NCI-H128 (cell line): ENCODE data around the gene ELMO1.

Experiments
- DNase-seq: peaks from one replicate; lab custom pipeline; 2025; ENCODE audit not compliant: unreplicated experiment; lab: John Stamatoyannopoulos, UW

ELMO1 gene

GRCh38 chr7:37234334-37234733, 214.3 kb downstream of the ELMO1 start:
- DNase-seq, result no peak

GRCh38 chr7:37231613-37232012, 217.1 kb downstream of the ELMO1 start:
- no peak for DNase-seq

GRCh38 chr7:37230221-37230620, 218.4 kb downstream of the ELMO1 start:
- DNase-seq, result no peak

GRCh38 chr7:37229381-37229780, 219.3 kb downstream of the ELMO1 start:
- no peak for DNase-seq

GRCh38 chr7:37225285-37225969, 223.2 kb downstream of the ELMO1 start:
- DNase-seq, result no peak

- no peak for DNase-seq
Measured at GRCh38 chr7:37224746-37225145, 223.9 kb downstream of the ELMO1 start.

GRCh38 chr7:37220664-37221063, 228.0 kb downstream of the ELMO1 start:
- no peak for DNase-seq

- DNase-seq, result no peak
Measured at GRCh38 chr7:37218956-37219355, 229.7 kb downstream of the ELMO1 start.

GRCh38 chr7:37216923-37217322, 231.7 kb downstream of the ELMO1 start:
- no peak for DNase-seq

- no peak for DNase-seq
Measured at GRCh38 chr7:37216156-37216852, 232.4 kb downstream of the ELMO1 start.

- no peak for DNase-seq
Measured at GRCh38 chr7:37215290-37215923, 233.3 kb downstream of the ELMO1 start.

- no peak for DNase-seq
Measured at GRCh38 chr7:37212556-37212955, 236.1 kb downstream of the ELMO1 start.

GRCh38 chr7:37212051-37212450, 236.6 kb downstream of the ELMO1 start:
- no peak for DNase-seq

GRCh38 chr7:37211097-37211880, 237.4 kb downstream of the ELMO1 start:
- DNase-seq, result no peak

GRCh38 chr7:37209195-37209594, 239.5 kb downstream of the ELMO1 start:
- DNase-seq, result no peak

GRCh38 chr7:37208528-37208927, 240.1 kb downstream of the ELMO1 start:
- peak; percentile 8 for DNase-seq

GRCh38 chr7:37206192-37206591, 242.5 kb downstream of the ELMO1 start:
- no peak for DNase-seq

GRCh38 chr7:37205451-37205850, 243.2 kb downstream of the ELMO1 start:
- DNase-seq, result no peak

- DNase-seq, result no peak
Measured at GRCh38 chr7:37201876-37202198, 246.8 kb downstream of the ELMO1 start.

- DNase-seq, result peak; percentile 7
Measured at GRCh38 chr7:37201003-37201875, 247.4 kb downstream of the ELMO1 start.
